ENCODE data around the gene JAKMIP1.

The JAKMIP1 gene

DNA sequence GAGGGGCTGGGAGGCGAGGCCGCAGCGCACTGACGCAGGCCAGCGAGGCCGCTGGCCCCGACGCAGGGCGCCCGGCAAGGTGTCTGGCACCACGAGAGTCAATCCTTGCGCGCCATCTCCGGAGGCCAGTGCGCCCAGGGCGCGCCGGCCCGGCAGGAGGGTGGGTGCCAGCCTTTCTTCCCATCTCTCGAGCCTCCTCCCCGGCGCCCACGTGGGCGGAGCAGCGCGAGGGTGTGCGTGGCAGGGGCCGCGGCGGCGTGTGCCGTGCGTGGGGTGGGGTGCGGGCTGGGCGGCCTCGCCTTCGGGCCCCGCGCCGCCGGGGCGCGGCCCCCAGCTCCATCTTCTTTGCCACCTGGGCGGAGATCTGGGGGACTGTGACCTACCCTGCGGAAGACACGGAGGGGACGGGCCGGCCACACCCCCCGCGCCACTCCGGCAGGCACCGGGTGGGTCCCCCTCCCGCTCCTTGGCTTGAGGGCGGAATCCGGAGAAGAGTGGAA, 877 bp downstream of the JAKMIP1 start:
- DNase-seq = peak in 1 of 2 experiments; percentile 24

DNA sequence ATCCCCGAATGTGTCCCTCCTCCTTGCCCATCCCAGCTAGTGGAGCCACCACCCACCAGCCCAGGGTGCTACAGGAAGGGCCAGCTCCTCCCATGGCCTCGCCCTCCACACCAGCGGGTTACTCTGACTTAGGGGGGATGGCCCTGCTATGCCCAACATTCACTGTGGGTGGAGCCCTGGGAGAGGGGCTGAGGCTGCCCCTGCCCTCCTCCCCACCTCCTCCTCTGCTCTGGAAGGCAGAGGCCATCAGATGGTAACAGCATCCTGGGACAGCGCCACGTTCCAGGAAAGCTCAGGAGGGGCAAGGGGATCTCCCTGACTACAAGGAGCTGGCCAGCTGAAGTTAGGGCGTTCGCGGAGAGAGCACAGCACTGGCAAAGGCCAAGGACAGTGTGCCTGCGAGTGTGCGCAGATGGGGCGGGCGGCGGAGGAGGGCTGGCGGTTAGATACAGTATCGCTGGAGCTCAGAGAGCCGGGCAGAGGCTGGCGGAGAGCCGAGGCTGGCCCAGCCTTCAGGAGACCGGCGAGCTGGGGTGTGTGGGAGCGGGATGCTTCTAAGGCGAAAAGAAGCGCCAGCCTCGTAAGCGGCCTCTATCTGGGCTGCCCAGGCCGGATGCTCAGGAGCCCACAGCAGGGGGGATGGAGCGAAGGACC, 1.5 kb downstream of the JAKMIP1 start:
- DNase-seq = peak in 1 of 2 experiments; percentile 11

DNA sequence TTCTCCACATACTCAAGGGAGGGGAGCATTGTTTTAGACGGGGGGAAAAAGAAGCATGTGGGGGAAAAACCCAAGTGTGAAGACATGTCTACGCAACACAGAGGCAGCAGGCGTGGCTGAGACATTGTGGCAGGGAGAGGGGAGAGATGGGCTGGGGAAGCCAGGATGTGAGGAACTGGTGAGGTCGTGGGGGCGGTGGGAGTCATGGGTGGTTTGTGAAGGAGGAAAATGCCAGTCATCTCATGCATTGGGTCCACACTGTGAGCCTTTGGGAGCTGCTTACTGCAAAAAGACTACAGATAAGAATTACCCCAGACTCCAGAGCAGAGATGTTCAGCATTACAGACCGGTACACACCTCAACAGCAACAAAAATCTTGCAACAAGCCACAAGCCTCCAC, 2.1 kb downstream of the JAKMIP1 start:
- peak; percentile 38 to 56 for DNase-seq

DNA sequence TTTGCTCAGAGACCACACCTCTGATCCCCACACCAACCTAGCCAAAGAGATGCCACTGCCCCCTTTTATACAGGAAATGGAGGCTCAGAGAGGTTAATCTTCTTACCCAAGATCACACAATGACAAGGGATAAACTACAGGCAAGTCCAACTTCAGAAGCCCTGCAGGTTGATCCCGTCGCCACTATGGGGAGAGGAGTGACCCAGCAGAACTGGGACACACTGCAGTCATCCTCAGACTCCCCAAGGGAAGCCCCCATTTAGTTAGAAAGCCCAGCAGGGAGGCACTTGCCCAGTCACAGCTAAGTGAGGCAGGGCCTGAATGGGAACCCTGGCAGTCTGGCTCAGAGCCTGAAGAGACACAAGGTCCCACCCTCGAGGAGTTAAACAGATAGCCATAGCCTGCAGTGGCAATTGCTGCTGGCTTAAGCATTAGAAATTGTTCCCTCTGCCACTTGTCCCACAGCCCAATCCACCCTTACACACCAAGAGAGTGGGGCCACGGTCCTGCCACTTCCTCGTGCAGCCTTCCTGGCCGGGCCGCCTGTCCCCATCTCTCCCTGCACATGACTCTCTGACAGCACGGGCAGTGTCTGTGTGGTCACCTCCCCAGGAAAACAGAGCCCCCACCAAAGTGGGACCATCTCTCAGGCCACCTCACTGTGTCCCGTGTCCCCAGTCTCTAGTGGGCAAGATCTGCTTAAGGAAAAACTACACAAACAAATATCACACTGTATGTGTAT, 2.7 kb downstream of the JAKMIP1 start:
- no peak for DNase-seq

DNA sequence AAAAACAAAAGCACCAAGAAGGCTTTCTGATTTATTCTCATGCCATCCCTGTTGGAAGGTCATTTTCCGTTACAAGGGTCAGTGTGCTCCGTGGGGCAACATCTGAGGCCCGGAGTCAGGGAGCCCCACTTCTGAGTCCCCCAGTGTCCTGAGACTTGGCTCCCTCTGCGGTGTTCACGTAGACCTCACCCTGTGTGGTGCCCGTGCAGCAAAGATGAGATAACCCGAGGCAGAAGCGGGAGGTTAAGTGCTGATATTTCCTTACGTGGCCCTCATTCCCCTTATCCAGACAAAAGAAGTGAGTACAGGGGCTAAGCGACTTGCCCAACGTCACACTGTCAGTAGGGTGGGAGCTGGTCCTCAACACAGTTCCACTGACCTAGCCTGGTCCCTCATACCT, 3.5 kb downstream of the JAKMIP1 start:
- no peak for DNase-seq

DNA sequence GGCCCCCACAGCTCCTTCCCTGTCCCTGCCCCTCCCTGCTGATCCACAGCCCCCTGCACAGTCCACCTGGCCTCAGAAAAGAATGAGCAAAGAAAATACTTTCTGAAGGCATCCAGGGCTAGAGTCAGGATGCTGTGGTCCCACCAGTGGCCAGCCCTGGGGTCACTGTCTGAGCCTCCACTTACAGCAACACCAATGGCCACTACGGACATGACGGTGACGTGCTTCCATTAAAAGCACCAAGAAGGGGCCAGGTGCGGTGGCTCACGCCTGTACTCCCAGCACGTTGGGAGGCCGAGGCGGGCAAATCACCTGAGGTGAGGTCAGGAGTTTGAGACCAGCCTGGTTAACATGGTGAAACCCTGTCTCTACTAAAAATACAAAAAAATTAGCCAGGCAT, 4.0 kb downstream of the JAKMIP1 start:
- no peak for DNase-seq

DNA sequence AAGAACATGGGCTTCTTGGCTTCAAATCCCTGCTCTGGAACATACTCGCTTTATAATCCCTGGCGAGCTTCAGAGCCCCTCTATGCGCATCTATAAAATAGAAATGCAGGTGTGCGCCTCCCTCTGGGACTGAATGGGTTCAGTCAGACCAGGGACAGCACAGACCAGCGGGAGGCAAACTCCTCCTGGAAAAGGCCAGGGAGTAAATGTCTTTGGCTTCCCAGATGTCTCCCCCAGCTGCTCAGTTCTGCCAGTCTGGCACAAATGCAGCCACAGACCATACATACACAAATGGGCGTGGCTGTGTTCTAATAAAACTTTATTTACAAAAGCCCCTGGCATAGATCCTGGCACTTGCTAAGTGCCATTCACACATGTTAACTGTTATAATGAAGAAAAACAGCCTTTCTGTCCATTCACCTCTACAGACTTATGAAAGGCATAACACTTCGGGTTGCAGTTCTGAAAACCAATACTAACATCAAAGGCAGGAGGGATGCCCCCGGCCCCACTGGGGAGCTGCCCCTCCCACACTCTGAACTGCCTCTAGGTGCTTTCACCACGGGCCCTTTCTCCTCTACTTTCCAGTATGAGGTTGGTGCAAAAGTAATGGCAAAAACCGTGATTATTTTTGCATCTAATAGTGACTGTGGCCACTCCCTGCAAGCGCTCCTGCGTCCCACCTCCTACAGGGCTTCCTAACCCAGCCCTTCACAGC, 4.6 kb downstream of the JAKMIP1 start:
- DNase-seq = no peak

DNA sequence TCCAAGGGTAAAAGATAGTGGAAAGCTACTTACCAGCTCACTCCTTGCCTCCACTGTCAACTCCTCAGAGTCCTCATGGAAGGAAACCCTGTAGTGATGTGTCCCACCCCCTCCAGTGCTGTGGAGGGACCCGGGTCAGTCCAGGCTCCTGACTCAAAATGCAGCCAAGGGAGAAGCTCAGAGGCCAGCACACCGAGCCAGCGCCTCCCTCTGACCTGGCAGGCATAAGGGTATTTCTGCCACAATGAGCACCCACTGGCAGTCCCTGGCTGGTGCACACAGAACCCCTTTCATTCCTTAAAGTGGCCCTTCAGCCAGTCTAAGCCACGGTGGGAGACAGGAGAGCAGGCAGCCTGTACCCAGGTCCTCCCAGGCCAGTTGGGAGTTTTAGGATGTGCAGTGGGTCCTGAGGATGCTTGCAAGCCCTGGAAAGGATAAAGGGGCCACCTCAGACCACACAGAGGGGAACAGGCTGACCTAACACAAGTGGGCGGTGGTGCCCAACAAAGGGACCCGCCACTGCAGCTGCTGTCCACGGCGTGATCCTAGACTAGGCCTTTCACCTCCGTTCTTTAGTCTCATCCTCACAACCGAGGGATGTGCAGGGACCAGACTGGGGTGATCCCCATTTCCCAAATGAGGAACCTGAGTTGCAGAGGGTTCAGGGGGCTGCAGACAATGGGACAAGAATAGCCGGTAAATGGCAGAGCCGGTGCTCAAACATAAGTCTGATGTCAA, 5.7 kb downstream of the JAKMIP1 start:
- no peak for DNase-seq

DNA sequence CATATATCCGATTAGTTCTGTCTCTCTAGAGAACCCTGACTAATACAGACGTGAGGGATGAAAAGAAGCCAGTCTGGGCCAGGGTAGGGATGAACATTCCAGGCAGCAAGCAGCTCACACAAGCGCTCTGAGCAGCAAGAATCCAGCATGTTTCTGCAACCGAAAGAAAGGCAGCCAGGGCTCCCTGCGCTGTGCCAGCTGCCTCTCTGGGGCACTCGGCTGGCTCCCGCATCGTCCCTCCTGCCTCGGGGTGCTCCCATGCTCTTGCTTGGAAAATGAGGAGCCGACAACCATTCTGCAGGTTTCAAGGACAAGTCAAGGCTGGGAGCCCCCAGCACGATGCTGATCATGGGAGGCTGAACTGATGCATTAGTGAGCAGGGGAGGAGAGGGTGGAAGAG, 7.0 kb downstream of the JAKMIP1 start:
- no peak for DNase-seq

DNA sequence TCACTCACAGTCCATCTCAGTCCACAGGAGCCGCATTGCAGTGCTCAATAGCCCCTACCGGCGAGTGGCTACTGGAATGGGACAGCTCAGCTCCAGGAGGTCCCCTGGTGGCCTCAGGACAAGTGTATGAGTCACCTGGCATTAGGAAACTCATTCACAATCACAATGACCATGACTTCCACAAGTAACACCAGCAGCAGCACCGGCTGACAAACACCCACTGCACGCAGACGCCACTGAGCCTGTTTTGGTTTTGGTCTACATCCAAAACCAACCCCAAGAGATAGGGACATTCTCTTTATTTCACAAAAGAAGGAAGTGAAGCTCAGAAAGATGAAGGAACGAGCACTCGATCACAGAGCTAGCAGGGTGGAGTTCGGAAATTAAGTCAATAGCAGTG, 8.1 kb downstream of the JAKMIP1 start:
- no peak for DNase-seq

DNA sequence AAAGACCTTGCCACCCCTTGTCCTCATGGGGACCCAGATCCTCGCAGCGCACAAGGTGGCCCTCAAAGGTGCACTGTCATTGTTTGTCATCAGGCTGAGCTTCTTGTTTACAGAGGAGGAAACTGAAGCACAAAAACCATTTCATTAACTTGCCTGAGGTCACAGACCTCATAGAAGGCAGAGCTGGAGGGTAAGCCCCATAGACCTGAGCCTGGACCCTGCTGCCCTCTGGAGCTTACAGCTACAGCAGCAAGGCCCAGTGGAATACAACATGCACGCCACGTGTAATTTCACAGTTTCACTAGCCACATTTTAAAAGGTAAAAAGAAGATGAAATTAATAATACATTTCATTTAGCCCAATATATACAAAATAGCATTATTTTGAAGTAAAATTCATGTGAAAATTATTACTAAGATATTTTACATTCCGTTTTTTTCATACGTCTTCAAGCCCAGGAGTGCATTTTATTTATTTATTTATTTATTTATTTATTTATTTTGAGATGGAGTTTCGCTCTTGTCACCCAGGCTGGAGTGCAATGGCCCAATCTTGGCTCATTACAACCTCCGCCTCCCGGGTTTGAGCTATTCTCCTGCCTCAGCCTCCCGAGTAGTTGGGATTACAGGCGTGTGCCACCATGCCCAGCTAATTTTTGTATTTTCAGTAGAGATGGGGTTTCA, 8.8 kb downstream of the JAKMIP1 start:
- no peak for DNase-seq

DNA sequence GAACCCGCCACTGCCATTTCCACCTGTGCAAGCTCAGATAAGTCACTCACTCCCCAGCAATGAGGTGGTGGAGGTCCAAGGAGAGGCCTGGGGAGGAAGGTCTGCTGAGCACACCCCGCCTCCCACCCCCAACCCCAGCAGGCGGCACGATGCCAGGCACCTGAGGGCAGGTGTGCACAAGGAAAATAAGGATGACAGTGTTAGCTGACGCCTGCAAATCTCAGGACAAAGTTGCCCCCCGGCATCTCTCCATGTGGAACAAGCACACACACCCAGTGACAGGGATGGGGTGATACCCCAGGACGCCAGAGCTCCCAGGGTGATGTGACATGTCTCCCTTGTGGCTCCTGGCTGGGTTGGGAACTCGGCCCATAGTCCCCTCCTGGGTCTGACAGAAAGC, 9.9 kb downstream of the JAKMIP1 start:
- DNase-seq = no peak

DNA sequence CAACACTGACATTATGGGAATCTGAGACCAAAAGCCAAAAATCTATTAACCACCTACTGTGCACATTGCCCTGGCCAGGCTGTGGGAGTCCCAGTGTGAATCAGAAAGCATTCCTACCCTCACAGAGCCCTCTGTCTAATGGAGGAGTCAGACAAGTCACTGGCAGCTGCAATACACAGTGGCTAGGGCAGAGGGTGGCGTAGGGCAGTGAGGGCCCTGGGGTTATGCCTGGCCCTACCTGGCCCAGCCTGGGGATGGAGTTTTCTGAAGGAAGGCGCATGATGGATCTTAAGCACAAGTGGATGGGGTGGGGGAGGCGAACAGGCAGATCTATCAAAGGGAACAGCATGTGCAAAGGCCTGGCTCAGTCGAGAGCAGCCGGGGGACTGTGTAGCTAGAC, 10.8 kb downstream of the JAKMIP1 start:
- DNase-seq = no peak

DNA sequence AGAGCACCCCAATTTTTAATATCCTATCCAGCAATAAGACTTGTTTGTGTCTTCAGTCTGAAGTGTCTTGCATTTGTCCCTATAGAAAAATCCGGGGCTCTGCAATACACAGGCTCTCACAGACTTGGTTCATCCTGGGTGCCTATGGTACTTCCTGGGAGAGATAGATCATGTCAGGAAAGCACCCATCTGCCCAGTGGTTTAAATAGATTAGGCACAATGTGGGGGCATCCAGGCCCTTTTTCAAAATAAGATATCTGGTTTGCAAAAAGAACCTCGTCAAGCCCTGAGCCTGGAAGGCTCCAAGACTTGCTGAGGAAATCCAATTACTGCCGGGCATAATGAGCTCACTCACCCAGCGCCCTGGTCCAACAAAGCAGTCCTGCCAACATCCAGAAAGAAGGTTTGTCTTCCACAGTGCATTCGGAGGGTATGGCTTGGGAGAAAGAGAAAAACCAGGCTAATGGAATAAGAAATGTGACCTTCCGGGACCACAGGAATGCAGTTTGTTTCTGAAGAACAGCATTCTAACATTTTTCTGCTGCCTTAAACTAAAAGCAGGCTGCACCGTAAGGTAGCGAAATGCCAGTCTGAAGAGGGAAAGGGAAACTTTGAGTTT, 11.6 kb downstream of the JAKMIP1 start:
- DNase-seq = no peak

DNA sequence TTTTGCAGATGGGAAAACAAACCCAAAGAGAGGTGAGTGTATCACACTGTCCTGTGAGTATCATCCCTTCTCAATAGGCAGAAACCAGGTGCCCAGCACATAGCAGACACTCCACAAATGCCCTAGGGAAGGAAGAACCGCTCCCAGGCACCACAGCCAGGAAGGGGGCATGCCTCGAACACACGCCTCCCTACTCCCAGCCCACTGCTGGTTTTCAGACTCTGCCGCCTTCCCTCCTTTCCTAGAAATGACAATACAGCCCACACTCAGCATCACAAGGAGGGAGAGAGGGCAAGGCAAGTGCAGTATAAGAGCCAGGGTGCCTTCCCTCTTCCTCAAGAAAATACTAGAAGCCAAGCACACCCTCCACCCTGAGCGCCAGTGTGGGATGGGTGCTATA, 16.2 kb downstream of the JAKMIP1 start:
- no peak for DNase-seq

DNA sequence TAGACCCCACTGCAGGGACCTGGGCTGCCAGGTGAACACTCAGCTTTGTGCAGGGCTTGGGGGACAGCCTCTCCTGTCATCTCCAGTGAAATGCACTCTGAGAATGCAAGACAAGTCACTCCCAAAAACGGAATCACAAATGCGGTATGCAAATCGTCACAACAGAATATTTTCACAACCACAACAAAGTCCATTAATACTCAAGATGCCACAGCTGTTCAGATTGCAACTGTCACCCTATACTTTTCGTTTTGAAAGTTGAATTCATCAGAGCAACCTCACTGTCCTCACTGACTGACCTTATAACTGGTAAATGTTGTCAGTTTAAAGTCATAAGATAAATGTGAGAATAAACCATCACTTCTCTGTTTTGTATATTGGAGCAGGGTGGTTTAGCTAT, 16.6 kb downstream of the JAKMIP1 start:
- no peak for DNase-seq

DNA sequence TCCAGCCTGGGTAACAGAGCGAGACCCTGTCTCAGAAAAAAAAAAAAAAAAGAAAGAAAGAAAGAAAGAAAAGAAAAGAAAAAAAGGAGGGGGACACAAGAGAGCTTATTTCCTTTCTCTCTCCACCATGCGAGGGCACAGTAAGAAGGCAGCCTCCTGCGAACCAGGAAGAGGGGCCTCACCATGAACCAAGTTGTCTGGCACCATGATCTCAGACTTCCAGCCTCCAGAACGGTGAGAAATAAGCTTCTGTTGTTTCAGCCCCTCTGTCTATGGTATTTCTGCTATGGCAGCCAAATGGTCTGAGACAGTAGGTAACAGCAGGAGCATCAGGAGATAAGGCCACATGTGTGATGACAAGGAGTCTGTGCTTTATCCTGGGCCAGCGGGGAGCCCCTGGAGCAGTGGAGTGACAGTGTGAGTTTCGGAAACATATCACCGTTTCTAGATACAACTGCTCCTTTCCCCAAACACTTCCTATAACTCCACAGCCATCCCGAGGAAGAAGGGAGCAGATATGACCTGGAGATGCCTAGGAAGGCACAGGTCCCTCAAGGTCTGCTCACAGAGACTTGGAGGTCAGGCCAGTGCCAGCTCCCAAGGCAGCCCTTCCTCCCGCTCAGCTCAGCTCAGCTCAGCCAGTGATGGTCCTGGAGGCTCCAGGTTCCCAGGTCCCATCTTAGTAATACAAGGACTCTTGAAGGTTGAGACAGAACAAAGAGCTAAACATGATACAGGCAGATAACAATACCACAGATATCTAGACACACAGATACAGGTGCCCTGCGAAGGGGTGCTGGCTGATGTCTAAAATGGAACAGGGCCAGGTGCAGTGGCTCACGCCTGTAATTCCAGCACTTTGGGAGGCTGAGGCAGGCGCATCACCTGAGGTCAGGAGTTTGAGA, 17.7 kb downstream of the JAKMIP1 start:
- DNase-seq = no peak

DNA sequence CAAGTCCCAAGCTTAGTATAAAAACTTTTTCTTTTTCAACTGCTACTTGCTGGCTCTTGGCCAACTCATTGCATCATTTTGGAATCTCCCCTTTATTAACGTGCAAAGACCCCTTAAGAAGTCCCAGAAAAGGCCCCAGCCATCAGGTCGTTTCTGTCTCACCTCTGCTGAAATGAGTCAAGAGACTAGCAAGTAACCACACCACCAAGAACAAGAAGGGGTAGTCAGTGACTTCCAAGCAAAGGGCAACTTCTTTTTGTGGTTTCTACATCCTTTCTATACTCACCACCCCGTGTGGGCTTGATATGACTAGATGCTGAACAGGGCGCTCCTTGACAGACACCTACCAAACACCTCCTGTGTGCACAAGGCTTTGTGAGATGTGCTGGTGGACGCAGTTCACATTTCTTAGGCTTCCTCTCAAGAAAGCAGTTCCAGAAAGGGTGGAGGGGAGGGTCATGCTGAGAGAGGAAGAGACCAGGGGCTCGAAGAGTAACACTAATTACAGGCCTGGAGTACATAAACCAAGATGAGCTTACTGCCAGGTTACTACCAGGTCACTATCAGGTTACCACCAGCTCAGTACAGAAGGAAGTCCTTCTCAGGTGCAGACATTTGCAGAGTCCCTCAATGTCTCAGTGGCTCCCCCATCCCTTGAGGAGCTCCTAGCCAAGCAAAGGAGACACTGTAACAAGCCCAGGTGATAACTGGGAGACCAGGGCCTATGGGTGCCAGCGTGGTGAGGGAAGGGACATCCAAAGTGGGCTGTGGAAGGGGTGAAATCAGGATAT, 19.3 kb downstream of the JAKMIP1 start:
- peak; percentile 24 to 45 for DNase-seq

DNA sequence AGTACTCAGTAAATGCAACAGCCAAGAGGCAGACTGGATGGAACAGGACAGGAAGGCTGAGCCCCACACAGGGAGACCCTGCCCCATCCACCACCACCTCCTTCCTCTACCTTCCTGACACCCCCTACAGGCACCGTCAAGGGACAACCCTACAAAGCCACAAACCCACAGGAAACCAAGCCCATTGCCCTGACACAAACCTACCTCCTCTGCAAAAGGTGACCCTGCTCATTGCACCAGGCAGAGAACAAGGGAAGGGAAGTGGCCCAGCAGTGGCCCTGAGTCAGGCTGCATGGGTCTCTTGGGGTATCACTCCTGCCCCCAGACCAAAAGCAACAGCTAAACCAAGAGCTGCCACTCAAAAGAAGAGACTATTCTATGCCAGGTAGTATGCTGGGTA, 21.0 kb downstream of the JAKMIP1 start:
- DNase-seq = no peak

DNA sequence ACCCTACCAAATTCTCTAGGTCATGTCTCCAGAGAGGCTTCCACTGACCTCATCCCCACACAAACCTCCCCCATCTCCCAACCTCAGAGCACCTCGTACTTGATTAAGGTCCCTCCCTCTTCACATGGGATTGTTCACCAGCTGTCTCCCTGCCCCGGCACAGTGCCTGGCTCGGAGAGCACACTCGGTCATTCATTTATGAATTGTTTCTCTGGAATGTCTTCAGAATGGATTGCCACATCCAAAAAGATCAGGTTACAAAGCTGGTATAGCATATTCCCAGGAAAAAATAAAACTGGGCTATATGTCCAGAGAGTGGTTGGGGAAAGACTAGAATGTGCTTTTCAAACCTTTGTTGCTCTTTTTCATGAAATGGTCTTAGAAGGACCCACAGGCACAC, 21.6 kb downstream of the JAKMIP1 start:
- DNase-seq = no peak
